Small intestine (tissue), 7 donors: ENCODE results near the gene VPS54. TPM values are rescaled to one million over a fixed set of nuclear protein-coding genes. Genes with fewer than 3 reads are reported as not detected.

ENCODE experiments used
- DNase-seq, 2 donors: peaks; one replicate each; pipeline versions ENCODE4 v3.0.0 to v3.0.0-alpha.2; 2013
- FAIRE-seq: peaks from 2 replicates; lab custom pipeline; 2012; peaks lifted over from hg19 to GRCh38; lab: Jason Lieb, UNC
- H3K27ac ChIP-seq, 3 donors: one replicate each; pipeline ENCODE4 v1.5.1; 2013; ENCODE audit warnings: low read length in 2 of 3, mild to moderate bottlenecking in 2 of 3, control low read depth in 1 of 3, inconsistent platforms in 1 of 3, low read depth in 1 of 3, moderate library complexity in 1 of 3
- H3K27me3 ChIP-seq, 3 donors: one replicate each; pipeline ENCODE4 v1.6.1; 2013; ENCODE audit warnings: low read length in 3 of 3, inconsistent platforms in 1 of 3; ENCODE audit not compliant: control insufficient read depth in 3 of 3, insufficient read depth in 3 of 3
- H3K36me3 ChIP-seq, 3 donors: one replicate each; pipeline ENCODE4 v1.6.1; 2013; ENCODE audit warnings: low read length in 3 of 3, inconsistent platforms in 1 of 3, low read depth in 1 of 3, mild to moderate bottlenecking in 1 of 3, moderate library complexity in 1 of 3; ENCODE audit not compliant: control insufficient read depth in 3 of 3, insufficient read depth in 2 of 3
- H3K4me1 ChIP-seq, 3 donors: one replicate each; pipeline ENCODE4 v1.6.1; 2013; ENCODE audit warnings: low read length in 2 of 3, inconsistent platforms in 1 of 3, low read depth in 1 of 3, mild to moderate bottlenecking in 1 of 3, moderate library complexity in 1 of 3; ENCODE audit not compliant: control insufficient read depth in 3 of 3, insufficient read depth in 2 of 3
- H3K4me3 ChIP-seq, 3 donors: one replicate each; pipeline ENCODE4 v1.5.1; 2013; ENCODE audit warnings: low read length in 3 of 3, control low read depth in 1 of 3, inconsistent platforms in 1 of 3, low read depth in 1 of 3, mild to moderate bottlenecking in 1 of 3, moderate library complexity in 1 of 3
- H3K9me3 ChIP-seq, 2 donors: one replicate each; pipeline ENCODE4 v1.6.1; 2013; ENCODE audit warnings: low read depth in 1 of 2, low read length in 1 of 2; ENCODE audit not compliant: control insufficient read depth in 2 of 2, insufficient read depth in 1 of 2
- WGBS, 3 donors: extraction: QIAGEN DNeasy Blood & Tissue Kit; methylation state at CpG; one replicate each; pipeline ENCODE4 v1.1.7; 2013; 5-methylcytosine and 5-hydroxymethylcytosine counted together
- polyA plus RNA-seq, 4 donors: library from polyadenylated mRNA; stranded (reverse) in 3 of 4; unstranded in 1 of 4; fragments of 200-250 nt in 3 of 4; fragments of 120-200 nt in 1 of 4; gene quantifications; one replicate each; pipeline versions ENCODE4 v1.2.1 to v1.2.3, GENCODE V29; 2013
- donor health status: healthy with polysubstance abuse.
- donor health status: control.
- donor health status: control.
- donor health status: Bipolar disorder and iron deficiency.
- donor health status: healthy.

VPS54 gene
- polyA plus RNA-seq, 4 donors: 12.3 to 30.4 (median 17.6) TPM

GRCh38 chr2:64054161-64054915 lies 35.1 kb upstream of the VPS54 start:
- no peaks in the 10 kb centered on the region for H3K27me3 ChIP-seq
- 54 to 64% (median 60%) methylated on average over 4 of the region's 4 CpGs for WGBS, 3 donors
- no peaks in the 10 kb centered on the region for H3K36me3 ChIP-seq
- no peaks in the 10 kb centered on the region for H3K9me3 ChIP-seq
- FAIRE-seq (no peak), DNase-seq (no peak)
- no peak overlapping the region for H3K27ac ChIP-seq
- peaks cover 0 to 3% (median 0%) of the 10 kb centered on the region in 3 donors for H3K4me1 ChIP-seq
- H3K4me3 ChIP-seq: no peak overlapping the region

- H3K27ac ChIP-seq: no peak overlapping the region
- 72 to 91% (median 87%) methylated on average over 3 of the region's 3 CpGs for WGBS, 3 donors
- H3K4me3 ChIP-seq: no peak overlapping the region
- peaks cover 0 to 3% (median 0%) of the 10 kb centered on the region in 3 donors for H3K4me1 ChIP-seq
- H3K9me3 ChIP-seq: no peaks in the 10 kb centered on the region
- DNase-seq (no peak), FAIRE-seq (no peak)
- H3K27me3 ChIP-seq: no peaks in the 10 kb centered on the region
- no peaks in the 10 kb centered on the region for H3K36me3 ChIP-seq
These were observed 33.4 kb upstream of the VPS54 start for GRCh38 chr2:64052463-64053241.

GRCh38 chr2:64049633-64050220 lies 30.5 kb upstream of the VPS54 start:
- Histone ChIP-seq H3K27me3 (no peaks in the 10 kb centered on the region), H3K4me1 (peaks cover 0 to 3% (median 0%) of the 10 kb centered on the region in 3 donors), H3K9me3 (no peaks in the 10 kb centered on the region), H3K27ac (no peak overlapping the region), H3K36me3 (no peaks in the 10 kb centered on the region), H3K4me3 (no peak overlapping the region)
- DNase-seq (peak; percentile 86 to 89), FAIRE-seq (no peak)
- 7 to 11% (median 10%) methylated on average over 3 of the region's 3 CpGs for WGBS, 3 donors

- H3K4me3 ChIP-seq: no peak overlapping the region
- H3K9me3 ChIP-seq: no peaks in the 10 kb centered on the region
- H3K4me1 ChIP-seq: peaks cover 0 to 3% (median 0%) of the 10 kb centered on the region in 3 donors
- DNase-seq: no peak
- WGBS, 3 donors: 85 to 97% (median 93%) methylated on average over 2 of the region's 2 CpGs
- no peak for FAIRE-seq
- no peaks in the 10 kb centered on the region for H3K27me3 ChIP-seq
- H3K36me3 ChIP-seq: no peaks in the 10 kb centered on the region
- H3K27ac ChIP-seq: no peak overlapping the region
These were observed 26.7 kb upstream of the VPS54 start for GRCh38 chr2:64045938-64046337.

- H3K27me3 ChIP-seq: no peaks in the 10 kb centered on the region
- no peak for DNase-seq
- H3K9me3 ChIP-seq: no peaks in the 10 kb centered on the region
- H3K4me1 ChIP-seq: no peaks in the 10 kb centered on the region
- no peaks in the 10 kb centered on the region for H3K36me3 ChIP-seq
- no peak overlapping the region for H3K27ac ChIP-seq
- no peak overlapping the region for H3K4me3 ChIP-seq
- no peak for FAIRE-seq
- WGBS, 3 donors: 63 to 86% (median 68%) methylated on average over 3 of the region's 3 CpGs
These were observed 20.9 kb upstream of the VPS54 start for GRCh38 chr2:64040161-64040560.

- 63 to 78% (median 68%) methylated on average over 5 of the region's 5 CpGs for WGBS, 3 donors
- H3K27me3 ChIP-seq: no peaks in the 10 kb centered on the region
- H3K9me3 ChIP-seq: no peaks in the 10 kb centered on the region
- H3K36me3 ChIP-seq: no peaks in the 10 kb centered on the region
- no peaks in the 10 kb centered on the region for H3K4me1 ChIP-seq
- FAIRE-seq (no peak), DNase-seq (peak in 1 of 2 donors; percentile 33)
- H3K4me3 ChIP-seq: no peak overlapping the region
- peak overlapping the region in 1 of 3 donors; percentile 34 for H3K27ac ChIP-seq
These were observed 16.9 kb upstream of the VPS54 start for GRCh38 chr2:64036034-64036705.

- H3K27ac ChIP-seq: no peak overlapping the region
- FAIRE-seq (no peak), DNase-seq (no peak)
- H3K4me1 ChIP-seq: no peaks in the 10 kb centered on the region
- WGBS, 3 donors: 58 to 77% (median 60%) methylated on average over 4 of the region's 4 CpGs
- no peaks in the 10 kb centered on the region for H3K36me3 ChIP-seq
- no peak overlapping the region for H3K4me3 ChIP-seq
- no peaks in the 10 kb centered on the region for H3K9me3 ChIP-seq
- no peaks in the 10 kb centered on the region for H3K27me3 ChIP-seq
These were observed 16.1 kb upstream of the VPS54 start for GRCh38 chr2:64035072-64035942.
